Measurements from ENCODE around the gene NAV2. TPM values are rescaled to one million over a fixed set of nuclear protein-coding genes. Genes with fewer than 3 reads are reported as not detected.
A peak's percentile ranks its signal among the peaks of the same experiment; 100 is the strongest.

NAV2 gene
- total and polyA plus RNA-seq, 11 donors = 7.6 to 46.5 (median 20.2) TPM

- Histone ChIP-seq H3K4me3 (no peak overlapping the region), H3K27me3 (no peaks in the 10 kb centered on the region), H3K36me3 (peaks cover 0 to 32% (median 14%) of the 10 kb centered on the region in 9 donors), H3K4me1 (peaks cover 0 to 16% (median 5%) of the 10 kb centered on the region in 12 donors), H3K27ac (peak overlapping the region in 1 of 12 donors; percentile 4), H3K9me3 (no peaks in the 10 kb centered on the region)
- intact Hi-C loops (cut with DNase I) = no loop called here
- no peak for TF ChIP-seq POLR2A (IDR thresholded peaks at IDR 0.05)
- TF ChIP-seq, protein P1, sequence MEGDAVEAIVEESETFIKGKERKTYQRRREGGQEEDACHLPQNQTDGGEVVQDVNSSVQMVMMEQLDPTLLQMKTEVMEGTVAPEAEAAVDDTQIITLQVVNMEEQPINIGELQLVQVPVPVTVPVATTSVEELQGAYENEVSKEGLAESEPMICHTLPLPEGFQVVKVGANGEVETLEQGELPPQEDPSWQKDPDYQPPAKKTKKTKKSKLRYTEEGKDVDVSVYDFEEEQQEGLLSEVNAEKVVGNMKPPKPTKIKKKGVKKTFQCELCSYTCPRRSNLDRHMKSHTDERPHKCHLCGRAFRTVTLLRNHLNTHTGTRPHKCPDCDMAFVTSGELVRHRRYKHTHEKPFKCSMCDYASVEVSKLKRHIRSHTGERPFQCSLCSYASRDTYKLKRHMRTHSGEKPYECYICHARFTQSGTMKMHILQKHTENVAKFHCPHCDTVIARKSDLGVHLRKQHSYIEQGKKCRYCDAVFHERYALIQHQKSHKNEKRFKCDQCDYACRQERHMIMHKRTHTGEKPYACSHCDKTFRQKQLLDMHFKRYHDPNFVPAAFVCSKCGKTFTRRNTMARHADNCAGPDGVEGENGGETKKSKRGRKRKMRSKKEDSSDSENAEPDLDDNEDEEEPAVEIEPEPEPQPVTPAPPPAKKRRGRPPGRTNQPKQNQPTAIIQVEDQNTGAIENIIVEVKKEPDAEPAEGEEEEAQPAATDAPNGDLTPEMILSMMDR (IDR thresholded peaks at IDR 0.05) = no peak
- DNase-seq (no peak), ATAC-seq (no peak)
- WGBS, 4 donors = 94 to 96% (median 95%) methylated on average over 19 to 20 of the region's 20 CpGs
Observed at GRCh38 chr11:19933132-19933735, 220.6 kb downstream of the NAV2 start.

DNA sequence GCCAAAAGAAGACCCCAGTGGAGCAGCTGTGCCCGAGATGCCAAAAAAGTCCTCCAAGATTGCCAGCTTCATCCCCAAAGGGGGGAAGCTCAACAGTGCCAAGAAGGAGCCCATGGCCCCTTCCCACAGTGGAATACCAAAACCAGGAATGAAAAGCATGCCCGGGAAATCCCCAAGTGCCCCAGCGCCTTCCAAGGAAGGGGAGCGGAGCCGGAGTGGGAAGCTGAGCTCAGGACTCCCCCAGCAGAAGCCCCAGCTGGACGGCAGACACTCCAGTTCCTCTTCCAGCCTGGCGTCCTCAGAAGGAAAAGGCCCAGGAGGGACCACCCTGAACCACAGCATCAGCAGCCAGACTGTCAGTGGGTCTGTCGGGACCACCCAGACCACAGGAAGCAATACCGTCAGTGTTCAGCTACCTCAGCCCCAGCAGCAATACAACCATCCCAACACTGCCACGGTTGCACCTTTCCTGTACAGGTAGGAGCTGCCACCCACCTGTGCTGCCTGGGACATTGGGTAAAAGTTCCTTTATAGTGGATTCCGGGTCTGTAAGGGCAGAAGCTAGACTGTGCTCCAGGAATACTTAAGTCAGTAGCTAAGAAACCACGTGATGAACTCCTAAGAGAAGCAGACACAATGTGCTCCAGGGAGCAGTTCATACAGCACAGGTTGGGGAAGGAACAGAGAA, 221.3 kb downstream of the NAV2 start:
- intact Hi-C loops (cut with DNase I) = no loop called here
- WGBS, 4 donors = 80 to 88% (median 86%) methylated on average over 12 of the region's 12 CpGs

DNA sequence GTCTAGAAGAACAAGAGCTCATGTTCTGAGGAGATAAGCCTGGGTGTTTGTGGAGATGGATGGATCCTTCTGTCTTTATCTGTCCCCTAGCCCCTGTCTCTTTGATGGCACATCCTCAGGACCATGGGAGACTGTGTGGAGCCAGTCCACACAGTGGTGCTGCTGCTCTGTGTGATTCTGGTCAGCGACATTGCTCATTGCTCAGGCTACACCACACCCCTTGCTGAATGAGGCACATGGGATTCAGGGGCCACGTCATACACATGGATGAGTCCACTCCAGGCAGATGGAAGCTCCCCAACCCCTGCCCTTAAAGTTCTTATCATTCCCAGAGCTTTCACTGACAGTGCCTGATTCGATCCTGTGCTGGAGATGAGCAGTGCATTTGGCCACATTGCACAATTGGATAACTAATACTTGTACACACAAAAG, 222.2 kb downstream of the NAV2 start:
- peaks cover 0 to 16% (median 5%) of the 10 kb centered on the region in 12 donors for H3K4me1 ChIP-seq
- no peak overlapping the region for H3K27ac ChIP-seq
- H3K27me3 ChIP-seq = no peaks in the 10 kb centered on the region
- H3K4me3 ChIP-seq = no peak overlapping the region
- intact Hi-C loops (cut with DNase I) = loop anchor here in 1 of 10 donors (5.0 kb wide), 1 partner anchor 197 kb away; no protein-coding TSS in a partner anchor
- no peak for TF ChIP-seq POLR2A (IDR thresholded peaks at IDR 0.05)
- TF ChIP-seq, protein P1 (IDR thresholded peaks at IDR 0.05) = no peak
- DNase-seq (no peak), ATAC-seq (peak in 2 of 4 donors; percentile 18 to 28)
- peaks cover 0 to 38% (median 14%) of the 10 kb centered on the region in 9 donors for H3K36me3 ChIP-seq
- no peaks in the 10 kb centered on the region for H3K9me3 ChIP-seq
- WGBS, 4 donors = 46 to 71% (median 70%) methylated on average over 3 of the region's 3 CpGs

More for the DNA sequence above, 221.3 kb downstream of the NAV2 start:
- Histone ChIP-seq H3K4me1 (peaks cover 0 to 16% (median 5%) of the 10 kb centered on the region in 12 donors), H3K27me3 (no peaks in the 10 kb centered on the region), H3K36me3 (peaks cover 0 to 32% (median 14%) of the 10 kb centered on the region in 9 donors), H3K9me3 (no peaks in the 10 kb centered on the region), H3K27ac (peak overlapping the region in 1 of 12 donors; percentile 18), H3K4me3 (no peak overlapping the region)
- DNase-seq (no peak), ATAC-seq (no peak)
- TF ChIP-seq POLR2A (IDR thresholded peaks at IDR 0.05) = no peak
- TF ChIP-seq, protein P1 (IDR thresholded peaks at IDR 0.05) = no peak

DNA sequence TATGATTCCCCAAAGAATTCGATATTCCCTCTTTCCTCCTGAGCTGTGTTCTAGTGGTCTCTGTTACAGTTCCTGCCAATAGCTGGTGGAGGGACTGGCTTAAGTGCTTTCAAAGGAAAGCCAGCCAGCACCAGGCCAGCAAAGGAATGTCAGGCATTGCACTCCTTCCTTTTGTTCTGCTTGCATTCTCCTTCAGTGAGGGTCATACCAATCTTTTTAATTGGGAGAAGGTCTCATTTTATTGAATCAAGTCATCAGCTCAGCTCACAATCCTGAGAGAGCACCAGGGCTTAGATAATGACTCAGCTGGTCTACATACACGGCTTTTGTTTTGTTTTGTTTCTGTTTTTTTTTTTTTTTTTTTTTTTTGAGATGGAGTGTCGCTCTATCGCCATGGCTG, 222.9 kb downstream of the NAV2 start:
- H3K27ac ChIP-seq = no peak overlapping the region
- DNase-seq = no peak
- H3K4me1 ChIP-seq = peaks cover 0 to 16% (median 5%) of the 10 kb centered on the region in 12 donors
- H3K9me3 ChIP-seq = no peaks in the 10 kb centered on the region
- peak in 1 of 4 donors; percentile 17 for ATAC-seq
- peaks cover 0 to 44% (median 17%) of the 10 kb centered on the region in 9 donors for H3K36me3 ChIP-seq
- 52 to 64% (median 57%) methylated on average over 4 of the region's 4 CpGs for WGBS, 4 donors
- H3K27me3 ChIP-seq = no peaks in the 10 kb centered on the region
- TF ChIP-seq, protein P1 (IDR thresholded peaks at IDR 0.05) = no peak
- no peak for TF ChIP-seq POLR2A (IDR thresholded peaks at IDR 0.05)
- H3K4me3 ChIP-seq = no peak overlapping the region
- intact Hi-C loops (cut with DNase I) = loop anchor here in 1 of 10 donors (5.0 kb wide), 1 partner anchor 197 kb away; no protein-coding TSS in a partner anchor
